OCI-LY1 (cell line): Measurements from ENCODE around the gene CDH8.

Source experiments
- H2AFZ ChIP-seq: fragments of 200-600 bp; sonication (generic), shearing (Covaris generic); 2 replicates; pipeline ENCODE4 v1.6.0; 2014; ENCODE audit warnings: antibody characterized with exemption, mild to moderate bottlenecking, low read length
- H3F3A ChIP-seq: fragments of 200-600 bp; sonication (generic), shearing (Covaris generic); 2 replicates; pipeline ENCODE4 v1.6.0; 2014; ENCODE audit warnings: mild to moderate bottlenecking, antibody characterized with exemption, low read length, moderate library complexity; ENCODE audit not compliant: insufficient read depth
- H3K27ac ChIP-seq: fragments of 200-600 bp; sonication (generic); 2 replicates; pipeline ENCODE4 v1.5.1; 2014; ENCODE audit warnings: low read length, mixed run types, mild to moderate bottlenecking, low read depth; ENCODE audit not compliant: poor library complexity, severe bottlenecking
- H3K27me3 ChIP-seq: fragments of 200-600 bp; sonication (generic); 2 replicates; pipeline ENCODE4 v1.6.0; 2014; ENCODE audit warnings: antibody characterized with exemption, mild to moderate bottlenecking, low read length, moderate library complexity; ENCODE audit not compliant: insufficient read depth
- H3K36me3 ChIP-seq: fragments of 200-600 bp; sonication (generic); 2 replicates; pipeline ENCODE4 v1.6.1; 2014; ENCODE audit warnings: mild to moderate bottlenecking, antibody characterized with exemption, low read length, moderate library complexity, mixed read lengths; ENCODE audit not compliant: insufficient read depth
- H3K4me1 ChIP-seq: fragments of 200-600 bp; sonication (generic); 2 replicates; pipeline ENCODE4 v1.5.1; 2014; ENCODE audit warnings: mild to moderate bottlenecking, low read length, moderate library complexity; ENCODE audit not compliant: insufficient read depth, severe bottlenecking
- H3K4me2 ChIP-seq: fragments of 200-600 bp; sonication (generic), shearing (Covaris generic); 2 replicates; pipeline ENCODE4 v1.6.1; 2014; ENCODE audit warnings: low read length
- H3K4me3 ChIP-seq: fragments of 200-600 bp; sonication (generic); 2 replicates; pipeline ENCODE4 v1.5.1; 2014; ENCODE audit warnings: low read length, low read depth, mild to moderate bottlenecking, mixed read lengths; ENCODE audit not compliant: poor library complexity, severe bottlenecking
- H3K79me2 ChIP-seq: fragments of 200-600 bp; shearing (Covaris generic); 2 replicates; pipeline ENCODE4 v1.6.1; 2016; ENCODE audit warnings: mixed run types, low read length, mixed read lengths; ENCODE audit not compliant: insufficient read depth
- H3K9ac ChIP-seq: fragments of 200-600 bp; sonication (generic), shearing (Covaris generic); 2 replicates; pipeline ENCODE4 v1.6.1; 2014; ENCODE audit warnings: mild to moderate bottlenecking, low read length, mixed read lengths
- H3K9me2 ChIP-seq: fragments of 200-600 bp; sonication (generic), shearing (Covaris generic); 2 replicates; pipeline ENCODE4 v1.6.1; 2014; ENCODE audit warnings: low read depth, mild to moderate bottlenecking, low read length, mixed read lengths
- H3K9me3 ChIP-seq: fragments of 200-600 bp; shearing (Covaris generic); 2 replicates; pipeline ENCODE4 v1.6.1; 2014; ENCODE audit warnings: low read length, mixed read lengths
- H4K20me1 ChIP-seq: fragments of 200-600 bp; sonication (generic), shearing (Covaris generic); 2 replicates; pipeline ENCODE4 v1.6.0; 2016; ENCODE audit warnings: mild to moderate bottlenecking, low read length; ENCODE audit not compliant: insufficient read depth
- EZH2 ChIP-seq: fragments of 200-600 bp; sonication (generic), shearing (Covaris generic); IDR thresholded peaks from 2 replicates; pipeline ENCODE4 v1.8.0; 2017; ENCODE audit warnings: borderline replicate concordance, mixed run types, mild to moderate bottlenecking, antibody characterized with exemption, low read length, moderate library complexity, mixed read lengths
- TF ChIP-seq, protein P1 (sequence below): fragments of 200-600 bp; sonication (generic), shearing (Covaris generic); IDR thresholded peaks from 2 replicates; pipeline ENCODE4 v1.5.1; 2017; ENCODE audit warnings: mild to moderate bottlenecking, antibody characterized with exemption, low read length, moderate library complexity, mixed read lengths

The CDH8 gene

DNA sequence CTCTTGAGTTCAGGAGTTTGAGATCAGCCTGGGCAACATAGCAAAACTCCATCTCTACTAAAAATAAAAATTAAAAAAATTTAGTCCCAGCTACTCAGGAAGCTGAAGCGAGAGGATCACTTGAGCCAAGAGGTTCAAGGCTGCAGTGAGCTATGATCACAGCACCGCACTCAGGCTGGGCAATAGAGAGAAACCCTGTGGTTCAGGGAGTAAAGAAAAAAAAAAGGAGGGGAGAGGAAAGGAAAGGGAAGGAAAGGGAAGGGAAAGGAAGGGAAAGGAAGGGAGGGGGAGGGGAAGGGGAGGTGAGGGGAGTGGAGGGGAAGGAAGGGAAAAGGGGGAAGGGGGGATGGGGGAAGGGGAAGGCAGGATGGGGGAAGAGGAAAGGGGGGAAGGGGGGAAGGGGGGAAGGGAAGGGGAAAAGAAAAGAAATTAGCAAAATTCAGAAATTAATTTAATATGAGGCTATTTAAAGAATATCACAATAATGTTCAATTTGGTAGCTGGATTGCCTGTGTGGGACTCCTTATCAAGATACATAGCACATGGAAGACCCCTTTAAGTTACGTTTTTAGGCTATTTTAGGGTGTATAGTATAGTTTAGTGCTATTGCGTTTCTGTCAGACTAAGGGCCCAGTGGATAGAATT is 424.3 kb downstream of the CDH8 start:
- Histone ChIP-seq H3K4me2 (no peak overlapping the region), H3K27me3 (no peaks in the 10 kb centered on the region), H4K20me1 (no peaks in the 10 kb centered on the region)

DNA sequence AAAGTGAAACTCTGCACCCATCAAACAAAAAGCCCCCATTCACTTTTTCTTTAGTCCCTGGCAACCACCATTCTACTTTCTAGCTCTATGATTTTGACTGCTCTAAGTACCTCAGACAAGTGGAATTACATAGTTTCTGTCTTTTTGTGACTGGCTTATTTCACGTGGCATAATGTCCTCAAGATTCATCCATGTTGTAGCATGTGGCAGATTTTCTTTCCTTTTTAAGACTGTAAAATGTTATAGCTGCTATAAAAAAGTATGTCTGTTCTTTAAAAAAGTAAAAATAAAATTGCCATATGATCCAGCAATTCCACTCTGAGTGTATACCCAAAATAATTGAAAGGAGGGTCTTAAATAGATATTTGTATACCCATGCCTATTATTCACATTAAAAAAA is 429.7 kb downstream of the CDH8 start:
- Histone ChIP-seq H4K20me1 (no peaks in the 10 kb centered on the region), H3K4me2 (no peak overlapping the region), H3F3A (no peaks in the 10 kb centered on the region), H3K27ac (no peak overlapping the region), H3K9ac (no peak overlapping the region), H3K4me1 (no peaks in the 10 kb centered on the region), H3K36me3 (no peaks in the 10 kb centered on the region), H3K79me2 (no peaks in the 10 kb centered on the region), H2AFZ (no peak overlapping the region), H3K9me2 (no peaks in the 10 kb centered on the region), H3K9me3 (no peaks in the 10 kb centered on the region), H3K27me3 (no peaks in the 10 kb centered on the region), H3K4me3 (no peak overlapping the region)
- TF ChIP-seq EZH2 = no peak
- TF ChIP-seq, protein P1, sequence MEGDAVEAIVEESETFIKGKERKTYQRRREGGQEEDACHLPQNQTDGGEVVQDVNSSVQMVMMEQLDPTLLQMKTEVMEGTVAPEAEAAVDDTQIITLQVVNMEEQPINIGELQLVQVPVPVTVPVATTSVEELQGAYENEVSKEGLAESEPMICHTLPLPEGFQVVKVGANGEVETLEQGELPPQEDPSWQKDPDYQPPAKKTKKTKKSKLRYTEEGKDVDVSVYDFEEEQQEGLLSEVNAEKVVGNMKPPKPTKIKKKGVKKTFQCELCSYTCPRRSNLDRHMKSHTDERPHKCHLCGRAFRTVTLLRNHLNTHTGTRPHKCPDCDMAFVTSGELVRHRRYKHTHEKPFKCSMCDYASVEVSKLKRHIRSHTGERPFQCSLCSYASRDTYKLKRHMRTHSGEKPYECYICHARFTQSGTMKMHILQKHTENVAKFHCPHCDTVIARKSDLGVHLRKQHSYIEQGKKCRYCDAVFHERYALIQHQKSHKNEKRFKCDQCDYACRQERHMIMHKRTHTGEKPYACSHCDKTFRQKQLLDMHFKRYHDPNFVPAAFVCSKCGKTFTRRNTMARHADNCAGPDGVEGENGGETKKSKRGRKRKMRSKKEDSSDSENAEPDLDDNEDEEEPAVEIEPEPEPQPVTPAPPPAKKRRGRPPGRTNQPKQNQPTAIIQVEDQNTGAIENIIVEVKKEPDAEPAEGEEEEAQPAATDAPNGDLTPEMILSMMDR = no peak

More for the DNA sequence above, 424.3 kb downstream of the CDH8 start:
- no peaks in the 10 kb centered on the region for H3F3A ChIP-seq
- H3K79me2 ChIP-seq = no peaks in the 10 kb centered on the region
- H3K36me3 ChIP-seq = no peaks in the 10 kb centered on the region
- TF ChIP-seq, protein P1 = no peak
- no peak for TF ChIP-seq EZH2
- no peak overlapping the region for H3K4me3 ChIP-seq
- H3K9me3 ChIP-seq = no peaks in the 10 kb centered on the region
- no peak overlapping the region for H2AFZ ChIP-seq
- no peak overlapping the region for H3K9ac ChIP-seq
- H3K4me1 ChIP-seq = no peaks in the 10 kb centered on the region
- no peaks in the 10 kb centered on the region for H3K9me2 ChIP-seq
- H3K27ac ChIP-seq = no peak overlapping the region
